Gastrocnemius medialis (tissue), 4 donors: Measurements from ENCODE around the gene SCARF1. TPM values are rescaled to one million over a fixed set of nuclear protein-coding genes. Genes with fewer than 3 reads are reported as not detected.

ENCODE experiments used
- ATAC-seq, 2 donors: fragments of 150-250 bp; one replicate each; pipeline ENCODE4 v1.9.1; 2016
- DNase-seq, 2 donors: peaks; one replicate each; pipeline ENCODE4 v3.0.0-alpha.2; 2019
- H3K27ac ChIP-seq, 4 donors: fragments of 200-600 bp; sonication (generic); 1 replicate in 1 of 4; 2 replicates in 3 of 4; pipeline ENCODE4 v1.5.1; 2016 to 2018; ENCODE audit warnings: mild to moderate bottlenecking in 2 of 4, moderate library complexity in 1 of 4
- H3K27me3 ChIP-seq, 3 donors: fragments of 200-600 bp; sonication (generic) in 2 of 3; 1 replicate in 1 of 3; 2 replicates in 2 of 3; pipeline versions ENCODE4 v1.5.1 to v1.6.0; 2016 to 2019; ENCODE audit warnings: mild to moderate bottlenecking in 1 of 3, moderate library complexity in 1 of 3
- H3K36me3 ChIP-seq, 2 donors: fragments of 200-600 bp; sonication (generic) in 1 of 2; one replicate each; pipeline ENCODE4 v1.5.1; 2017 to 2018
- H3K4me1 ChIP-seq, 2 donors: fragments of 200-600 bp; sonication (generic) in 1 of 2; one replicate each; pipeline ENCODE4 v1.5.1; 2016 to 2017; ENCODE audit warnings: mild to moderate bottlenecking in 2 of 2
- H3K4me3 ChIP-seq, 4 donors: fragments of 200-600 bp; sonication (generic) in 3 of 4; 1 replicate in 1 of 4; 2 replicates in 3 of 4; pipeline ENCODE4 v1.5.1; 2016 to 2019; ENCODE audit warnings: mild to moderate bottlenecking in 2 of 4
- H3K9me3 ChIP-seq, 3 donors: fragments of 200-600 bp; sonication (generic) in 2 of 3; 1 replicate in 1 of 3; 2 replicates in 2 of 3; pipeline ENCODE4 v1.5.1; 2016 to 2019
- CTCF ChIP-seq, 5 experiments: fragments of 450-650 bp in 3 of 5; fragments of 200-600 bp in 2 of 5; sonication (generic) in 2 of 5; IDR thresholded peaks in 4 of 5; conservative IDR thresholded peaks in 1 of 5; 1 replicate in 4 of 5; 2 replicates in 1 of 5; pipeline ENCODE4 v1.5.1; 2016 to 2019; ENCODE audit warnings: antibody characterized with exemption in 5 of 5, mild to moderate bottlenecking in 3 of 5, moderate library complexity in 3 of 5
- POLR2A ChIP-seq, 2 donors: fragments of 450-650 bp; IDR thresholded peaks; one replicate each; pipeline ENCODE4 v1.6.1; 2017; ENCODE audit warnings: antibody characterized with exemption in 2 of 2, mild to moderate bottlenecking in 2 of 2, moderate library complexity in 2 of 2
- in situ Hi-C, 4 donors: fragments of 200-750 bp; cut with MboI; loops; one replicate each; pipeline versions ENCODE4 v1.15.0 to v1.8.0; 2017; ENCODE audit warnings: low sequenced_read_pairs in 4 of 4
- intact Hi-C: fragments of 100-400 bp; cut with DNase I; formaldehyde crosslinking; loops from one replicate; pipeline ENCODE4 v1.15.1; 2023; ENCODE audit warnings: low total_unique reads
- total RNA-seq, 4 donors: library from RNA; depleted of rRNA; stranded (reverse); fragments of >200 nt; gene quantifications; one replicate each; pipeline versions ENCODE4 v1.1.0 to v1.2.3, GENCODE V29; 2016

Gene SCARF1
- total RNA-seq, 4 donors from 2014 or later: 4.1 to 15.1 (median 5.7) TPM

- Histone ChIP-seq H3K4me1 (peaks cover 4 to 17% of the 10 kb centered on the region in 2 donors), H3K27me3 (no peaks in the 10 kb centered on the region), H3K36me3 (peaks cover 0 to 22% of the 10 kb centered on the region in 2 donors), H3K9me3 (no peaks in the 10 kb centered on the region), H3K27ac (peak overlapping the region in 2 of 4 donors; percentile 39 to 53), H3K4me3 (no peak overlapping the region)
- DNase-seq (peak in 1 of 2 donors; percentile 28), ATAC-seq (peak; percentile 69 to 77)
- intact Hi-C loops: no loop called here
- in situ Hi-C loops: no loop called here
- TF ChIP-seq CTCF (IDR thresholded peaks at IDR 0.05 in 4 of 5, conservative IDR thresholded peaks at IDR 0.05 in 1 of 5) (no peak), POLR2A (IDR thresholded peaks at IDR 0.05) (no peak)
Measured at GRCh38 chr17:1617620-1618174, 27.8 kb downstream of the SCARF1 start.

GRCh38 chr17:1616101-1616500 is 29.4 kb downstream of the SCARF1 start:
- Histone ChIP-seq H3K4me1 (peaks cover 4 to 11% of the 10 kb centered on the region in 2 donors), H3K4me3 (no peak overlapping the region), H3K27me3 (no peaks in the 10 kb centered on the region), H3K27ac (no peak overlapping the region), H3K36me3 (peaks cover 0 to 26% of the 10 kb centered on the region in 2 donors), H3K9me3 (no peaks in the 10 kb centered on the region)
- intact Hi-C loops (no loop called here), in situ Hi-C loops (no loop called here)
- no peak for TF ChIP-seq POLR2A (IDR thresholded peaks at IDR 0.05)
- TF ChIP-seq CTCF (IDR thresholded peaks at IDR 0.05 in 4 of 5, conservative IDR thresholded peaks at IDR 0.05 in 1 of 5): no peak
- DNase-seq (no peak), ATAC-seq (no peak)

- DNase-seq (no peak), ATAC-seq (no peak)
- in situ Hi-C loops: no loop called here
- Histone ChIP-seq H3K9me3 (no peaks in the 10 kb centered on the region), H3K36me3 (peaks cover 0 to 26% of the 10 kb centered on the region in 2 donors), H3K27me3 (no peaks in the 10 kb centered on the region), H3K4me3 (no peak overlapping the region), H3K4me1 (no peaks in the 10 kb centered on the region), H3K27ac (no peak overlapping the region)
- intact Hi-C loops: no loop called here
- TF ChIP-seq POLR2A (IDR thresholded peaks at IDR 0.05) (no peak), CTCF (IDR thresholded peaks at IDR 0.05 in 4 of 5, conservative IDR thresholded peaks at IDR 0.05 in 1 of 5) (no peak)
Measured at GRCh38 chr17:1612400-1612799, 33.1 kb downstream of the SCARF1 start.

- in situ Hi-C loops: no loop called here
- ATAC-seq (peak in 1 of 2 donors; percentile 18), DNase-seq (no peak)
- Histone ChIP-seq H3K9me3 (no peaks in the 10 kb centered on the region), H3K27ac (no peak overlapping the region), H3K4me1 (no peaks in the 10 kb centered on the region), H3K27me3 (no peaks in the 10 kb centered on the region), H3K4me3 (no peak overlapping the region), H3K36me3 (peaks cover 0 to 26% of the 10 kb centered on the region in 2 donors)
- intact Hi-C loops: no loop called here
- TF ChIP-seq POLR2A (IDR thresholded peaks at IDR 0.05) (no peak), CTCF (IDR thresholded peaks at IDR 0.05 in 4 of 5, conservative IDR thresholded peaks at IDR 0.05 in 1 of 5) (no peak)
Measured at GRCh38 chr17:1611715-1612114, 33.8 kb downstream of the SCARF1 start.

- no peak for ATAC-seq
- in situ Hi-C loops: no loop called here
- Histone ChIP-seq H3K36me3 (peaks cover 0 to 12% of the 10 kb centered on the region in 2 donors), H3K27ac (no peak overlapping the region), H3K27me3 (no peaks in the 10 kb centered on the region), H3K4me1 (peaks cover 8 to 17% of the 10 kb centered on the region in 2 donors), H3K9me3 (no peaks in the 10 kb centered on the region), H3K4me3 (no peak overlapping the region)
- intact Hi-C loops: no loop called here
- no peak for DNase-seq
- no peak for TF ChIP-seq CTCF (IDR thresholded peaks at IDR 0.05 in 4 of 5, conservative IDR thresholded peaks at IDR 0.05 in 1 of 5)
- TF ChIP-seq POLR2A (IDR thresholded peaks at IDR 0.05): no peak
Measured at GRCh38 chr17:1608676-1609075, 36.9 kb downstream of the SCARF1 start.
